Measurements from ENCODE around the gene CCDC6.
"Not testable (repeated sequence)": the region's sequence is repeated elsewhere in the genome, so short reads cannot be mapped to it uniquely, and the experiment has no call there.

The CCDC6 gene

DNA sequence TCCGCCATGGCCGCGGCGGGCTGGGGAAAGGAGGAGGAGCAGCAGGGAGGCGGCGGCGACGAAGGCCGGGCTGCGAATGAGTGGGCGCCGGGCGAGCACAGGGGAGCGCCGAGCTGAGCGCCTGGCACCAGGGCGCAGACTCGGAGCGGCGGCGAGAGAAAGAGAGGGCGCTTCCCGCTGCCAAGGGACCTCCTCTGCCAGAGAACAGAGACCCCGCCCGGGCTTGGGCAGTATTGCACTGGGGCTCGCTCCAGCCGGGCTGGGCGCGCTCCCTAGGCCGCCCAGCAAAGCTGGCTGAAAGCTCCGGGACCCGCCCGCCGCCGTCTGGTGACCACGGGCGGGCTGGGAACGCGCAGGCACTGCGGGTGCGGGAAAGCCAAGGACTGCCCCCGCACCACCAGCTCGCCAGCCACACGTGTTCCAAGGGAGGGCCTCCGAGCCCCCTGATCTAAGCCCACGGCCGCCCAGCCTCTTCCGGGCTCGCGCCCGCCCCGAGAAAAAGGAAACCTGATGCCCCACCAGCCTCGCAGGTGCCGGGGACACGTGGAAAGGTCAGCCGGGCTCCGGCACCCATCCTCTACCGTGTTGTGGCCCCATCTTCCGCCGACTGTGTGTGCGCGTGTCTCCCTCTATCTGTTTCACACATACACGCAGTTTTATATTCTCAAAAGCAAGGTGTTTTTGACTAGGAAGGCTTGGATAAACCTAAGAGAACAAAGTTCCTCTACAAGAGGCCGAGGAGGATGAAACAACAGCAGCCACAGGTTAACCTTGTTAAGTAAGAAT lies at the start of gene CCDC6:
Gene CCDC6 (minus strand): TSS at position 140 of the 786 bp plus-strand sequence. CDS start 132 bp downstream, at position 8.
- peak; percentile 11 for DNase-seq

DNA sequence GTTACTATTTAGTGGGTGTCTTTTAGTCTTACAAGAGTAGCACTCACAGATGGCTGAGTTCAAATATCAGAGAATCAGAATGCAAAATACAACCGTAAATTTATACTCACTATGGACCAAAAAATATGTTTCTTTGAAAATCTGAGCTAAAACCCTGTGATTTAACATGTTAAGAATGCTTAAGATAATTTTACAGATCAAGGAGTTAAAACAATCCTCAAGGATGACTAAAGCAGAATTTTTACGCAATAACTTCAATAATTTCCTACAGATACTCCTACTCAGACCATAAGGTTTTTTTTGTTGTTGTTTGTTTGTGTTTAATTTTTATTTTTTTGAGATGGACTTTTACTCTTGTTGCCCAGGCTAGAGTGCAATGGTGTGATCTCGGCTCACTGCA lies 47.9 kb upstream of the CCDC6 start:
- no peak for DNase-seq

DNA sequence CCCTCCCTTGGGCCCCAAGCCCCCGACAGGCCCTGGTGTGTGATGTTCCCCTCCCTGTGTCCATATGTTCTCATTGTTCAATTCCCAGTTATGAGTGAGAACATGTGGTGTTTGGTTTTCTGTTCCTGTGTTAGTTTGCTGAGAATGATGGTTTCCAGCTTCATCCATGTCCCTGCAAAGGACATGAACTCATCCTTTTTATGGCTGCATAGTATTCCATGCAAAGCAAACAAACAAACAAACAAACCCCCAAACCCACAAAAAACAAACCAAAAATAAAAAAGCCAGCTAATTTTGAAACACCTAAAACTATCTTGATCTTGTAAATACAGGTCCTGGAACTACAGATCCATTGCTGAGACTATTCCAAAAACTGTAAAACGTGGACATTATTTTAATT lies 47.4 kb upstream of the CCDC6 start:
- not testable (repeated sequence) for DNase-seq

DNA sequence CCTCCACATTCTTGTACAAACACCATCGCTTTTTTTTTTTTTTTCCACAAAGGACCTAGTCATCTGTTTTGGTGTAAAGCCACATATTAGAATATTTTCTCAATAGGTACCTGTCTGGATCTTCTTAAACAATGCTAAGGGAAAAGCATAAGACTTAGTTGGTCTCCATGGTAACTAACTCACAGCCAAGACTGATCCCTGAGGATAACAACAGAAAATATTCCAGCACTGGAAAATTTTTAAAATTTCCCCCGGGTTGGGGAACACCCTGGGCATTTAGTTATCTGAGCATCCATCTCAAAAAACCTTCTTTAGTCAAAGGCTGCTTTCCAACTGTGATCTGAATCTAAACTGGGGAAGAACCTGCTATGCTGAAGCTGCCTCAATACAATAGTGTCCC lies 43.7 kb upstream of the CCDC6 start:
- DNase-seq: no peak

DNA sequence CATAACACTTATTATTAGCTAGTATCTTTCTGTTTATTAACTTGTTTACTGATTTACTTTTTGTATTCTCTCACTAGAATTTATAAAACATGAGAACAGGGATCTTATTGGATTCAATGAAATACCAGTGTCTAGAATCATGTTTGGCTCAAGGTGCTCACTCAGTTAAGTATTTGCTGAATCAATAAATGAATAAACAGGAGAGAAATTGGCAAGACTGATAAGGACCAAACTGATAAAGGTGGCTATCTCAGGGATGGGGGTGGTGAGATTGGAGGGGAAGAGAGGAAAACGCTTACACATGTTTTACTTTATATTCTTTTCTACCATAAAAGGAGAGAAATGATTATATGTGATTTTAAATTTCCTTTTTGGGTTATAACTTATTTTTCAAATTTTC lies 43.3 kb upstream of the CCDC6 start:
- no peak for DNase-seq

DNA sequence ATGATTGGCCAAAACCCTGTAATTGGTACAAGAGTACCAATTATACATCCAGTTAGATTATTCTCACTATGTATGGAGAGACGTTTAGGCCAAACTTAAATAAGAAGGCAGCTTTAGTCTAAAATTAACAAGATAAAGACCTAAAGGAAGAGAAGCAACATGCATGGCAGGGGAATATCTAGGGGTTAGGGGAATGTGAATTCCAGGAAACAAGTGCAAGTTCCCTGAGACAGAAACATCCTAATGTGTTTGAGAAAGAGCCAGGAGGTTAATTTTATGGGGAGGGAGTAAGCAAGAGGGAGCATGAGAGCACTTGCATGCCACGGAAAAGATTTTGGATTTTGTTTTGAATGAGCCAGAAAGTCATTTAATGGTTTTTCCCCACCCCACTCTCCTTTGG lies 39.6 kb upstream of the CCDC6 start:
- DNase-seq: no peak

DNA sequence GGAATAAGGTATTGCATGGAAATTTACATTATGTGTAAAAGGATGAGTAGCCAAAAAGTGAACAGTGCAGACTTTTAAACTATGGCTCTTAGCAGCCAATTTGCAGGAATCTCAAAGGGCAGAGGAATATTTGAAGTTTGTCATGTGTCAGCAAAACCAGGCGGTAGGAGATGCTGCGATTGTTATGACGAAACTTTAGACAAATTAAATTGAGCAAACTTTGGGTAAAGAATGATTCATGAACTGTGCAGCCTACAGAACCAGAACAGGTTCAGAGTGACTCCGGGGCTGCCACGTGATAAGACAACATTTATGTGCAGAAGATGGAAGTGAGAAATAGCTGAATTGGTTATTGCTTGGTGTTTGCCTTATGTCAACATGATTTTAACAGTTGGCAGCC lies 39.2 kb upstream of the CCDC6 start:
- no peak for DNase-seq

DNA sequence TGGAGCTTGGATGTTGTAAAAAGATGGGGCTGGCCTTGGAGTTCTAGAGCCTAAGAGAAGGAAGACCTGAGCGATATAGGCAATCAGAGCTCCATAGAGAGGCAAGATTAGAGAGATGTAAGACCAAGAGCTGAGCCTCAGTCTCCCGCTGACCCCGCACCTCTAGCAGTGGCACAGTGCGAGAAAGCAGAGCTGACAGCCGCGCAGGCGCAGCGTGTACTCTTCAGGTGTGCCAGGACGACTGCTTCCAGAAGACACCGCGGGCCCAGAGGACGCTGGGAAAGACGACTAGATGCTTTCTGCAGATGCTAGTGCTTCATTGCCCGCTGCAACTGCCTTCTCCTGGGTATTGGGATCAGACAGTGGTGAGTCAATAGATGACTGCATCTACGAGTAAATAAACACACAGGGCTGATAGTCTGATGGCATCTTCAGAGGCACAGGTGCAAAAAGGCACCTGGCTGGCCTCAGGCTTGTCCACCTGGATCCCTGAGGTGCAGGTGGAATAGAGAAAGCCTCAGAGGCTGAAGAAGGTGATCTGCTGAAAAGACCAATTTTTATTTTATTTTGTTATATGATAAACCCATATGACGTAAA lies 38.1 kb upstream of the CCDC6 start:
- DNase-seq: no peak

DNA sequence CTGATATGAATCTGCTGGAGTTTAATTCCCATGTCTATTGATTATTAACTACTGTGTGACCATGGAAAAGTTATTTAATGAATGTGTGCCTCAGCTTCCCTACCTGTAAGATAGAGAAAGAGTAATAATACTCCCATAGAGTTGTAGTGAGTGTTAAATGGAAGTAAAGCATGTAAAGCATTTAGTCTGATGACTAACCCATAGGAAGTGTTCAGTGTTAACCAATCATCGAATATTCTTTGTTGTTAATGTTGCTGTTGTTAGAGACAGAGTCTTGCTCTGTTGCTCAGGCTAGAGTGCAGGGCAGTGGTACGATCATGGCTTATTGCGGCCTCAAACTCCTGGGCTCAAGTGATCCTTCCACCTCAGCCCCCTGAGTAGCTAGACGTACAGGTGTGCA lies 36.2 kb upstream of the CCDC6 start:
- no peak for DNase-seq

DNA sequence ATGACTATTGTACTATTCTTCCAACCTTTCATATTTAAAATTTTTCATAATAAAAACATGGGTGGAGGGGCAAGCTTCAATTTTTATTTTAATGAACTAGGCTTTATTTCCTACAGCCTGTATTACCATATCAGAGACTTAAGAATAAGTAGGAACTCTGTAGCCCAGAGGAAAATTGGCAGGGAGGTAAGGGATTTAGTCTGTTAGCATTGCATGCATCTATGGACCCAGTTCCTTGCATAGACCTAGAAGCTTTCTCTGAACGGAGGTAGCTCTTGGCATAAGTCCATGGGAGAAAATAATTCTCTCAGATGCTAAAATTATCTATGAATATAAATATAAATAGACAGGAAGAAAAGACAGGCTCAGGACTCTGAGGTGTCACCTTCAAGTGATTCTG lies 31.4 kb upstream of the CCDC6 start:
- DNase-seq: no peak

DNA sequence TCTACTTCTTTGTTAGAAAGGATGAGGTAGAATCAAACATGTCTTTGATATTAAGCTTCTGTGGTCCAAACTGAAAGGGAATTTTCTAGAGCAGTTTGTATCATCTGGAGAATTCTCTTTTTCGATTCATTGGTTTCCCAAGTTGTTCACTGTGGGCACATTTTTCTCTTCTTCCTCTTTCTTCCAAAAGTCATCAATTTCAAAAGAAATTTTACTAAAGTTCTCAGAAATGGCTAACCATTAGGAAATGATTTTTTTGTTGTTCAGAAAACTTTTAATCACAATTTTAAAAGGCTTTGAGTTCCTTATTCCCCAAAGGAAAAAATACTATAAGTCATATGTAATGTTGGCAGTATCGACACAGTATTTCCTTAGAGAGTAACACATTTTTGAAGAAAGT lies 28.3 kb upstream of the CCDC6 start:
- no peak for DNase-seq

DNA sequence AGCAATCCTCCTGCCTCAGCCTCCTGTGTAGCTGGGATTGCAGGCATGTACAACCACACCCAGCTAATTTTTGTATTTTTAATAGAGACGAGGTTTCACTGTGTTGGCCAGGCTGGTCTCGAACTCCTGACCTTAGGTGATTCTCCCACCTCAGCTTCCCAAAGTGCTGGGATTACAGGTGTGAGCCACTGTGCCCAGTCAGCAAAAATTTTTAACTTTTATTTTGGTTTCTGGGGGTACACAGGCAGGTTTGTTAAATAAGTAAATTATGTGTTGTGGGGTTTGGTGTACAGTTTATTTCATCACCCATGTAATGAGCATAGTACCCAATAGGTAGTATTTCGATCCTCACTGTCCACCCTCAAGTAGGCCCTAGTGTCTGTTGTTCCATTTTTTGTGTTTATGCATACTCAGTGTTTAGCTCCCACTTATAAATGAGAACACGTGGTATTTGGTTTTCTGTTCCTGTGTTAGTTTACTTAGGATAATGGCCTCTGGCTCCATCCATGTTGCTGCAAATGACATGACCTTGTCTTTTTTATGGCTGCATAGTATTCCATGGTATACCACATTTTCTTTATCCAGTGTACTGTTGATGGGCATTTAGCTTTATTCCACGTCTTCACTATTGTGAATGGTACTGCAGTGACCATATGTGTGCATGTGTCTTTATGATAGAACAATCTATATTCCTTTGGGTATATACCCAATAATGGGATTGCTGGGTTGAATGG lies 24.6 kb upstream of the CCDC6 start:
- DNase-seq: not testable (repeated sequence)

DNA sequence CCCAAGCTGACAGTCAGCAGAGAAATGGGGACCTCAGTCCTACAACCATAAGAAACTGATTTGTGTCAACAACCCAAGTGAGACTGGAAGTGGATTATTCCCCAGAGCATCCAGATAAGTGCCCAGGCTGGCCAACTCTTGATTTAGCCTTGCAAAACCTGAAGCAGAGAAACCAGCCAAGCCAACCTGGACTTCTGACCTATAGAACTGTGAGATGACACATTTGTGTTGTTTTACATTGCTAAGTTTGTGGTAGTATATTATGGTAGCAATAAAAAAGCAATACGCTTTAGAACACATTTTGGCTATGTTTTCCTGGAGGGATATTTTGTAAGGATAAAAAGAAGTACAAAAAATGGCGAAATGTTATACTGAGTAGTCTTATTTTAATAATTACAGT lies 19.7 kb upstream of the CCDC6 start:
- DNase-seq: no peak

DNA sequence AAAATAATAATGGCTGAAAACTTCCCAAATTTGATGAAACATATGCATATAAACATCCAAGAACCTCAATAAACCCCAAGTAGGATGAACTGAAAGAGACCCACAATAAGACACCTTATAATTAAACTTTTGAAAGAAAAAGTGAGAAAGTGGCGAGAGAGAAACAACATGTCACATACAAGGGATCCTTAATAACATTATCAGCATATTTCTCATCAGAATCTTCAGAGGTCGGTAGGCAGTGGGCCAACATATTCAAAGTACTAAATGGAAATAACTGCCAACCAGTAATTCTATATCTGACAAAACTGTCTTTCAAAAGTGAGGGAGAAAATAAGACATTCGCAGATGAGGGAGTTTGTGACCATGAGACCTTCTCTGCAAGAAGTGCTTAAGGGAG lies 16.6 kb upstream of the CCDC6 start:
- no peak for DNase-seq

DNA sequence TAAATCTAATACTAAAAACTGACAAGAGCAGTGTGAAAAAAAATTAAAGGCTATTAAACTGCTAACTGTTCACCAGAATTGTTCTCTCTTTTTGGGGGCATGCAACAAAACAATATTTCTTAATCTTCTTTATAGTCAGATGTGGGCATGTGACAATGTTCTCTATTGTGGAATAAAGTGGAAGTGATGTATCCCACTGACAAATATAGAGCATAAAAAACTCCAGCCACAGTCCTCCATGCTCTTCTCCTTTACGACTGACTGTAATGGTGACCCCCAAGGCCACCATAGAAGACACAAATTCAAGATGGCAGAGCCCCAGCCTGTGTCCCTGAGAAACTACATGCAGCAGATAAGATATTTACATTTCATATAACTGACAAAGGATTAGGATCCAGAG lies 11.6 kb upstream of the CCDC6 start:
- no peak for DNase-seq

DNA sequence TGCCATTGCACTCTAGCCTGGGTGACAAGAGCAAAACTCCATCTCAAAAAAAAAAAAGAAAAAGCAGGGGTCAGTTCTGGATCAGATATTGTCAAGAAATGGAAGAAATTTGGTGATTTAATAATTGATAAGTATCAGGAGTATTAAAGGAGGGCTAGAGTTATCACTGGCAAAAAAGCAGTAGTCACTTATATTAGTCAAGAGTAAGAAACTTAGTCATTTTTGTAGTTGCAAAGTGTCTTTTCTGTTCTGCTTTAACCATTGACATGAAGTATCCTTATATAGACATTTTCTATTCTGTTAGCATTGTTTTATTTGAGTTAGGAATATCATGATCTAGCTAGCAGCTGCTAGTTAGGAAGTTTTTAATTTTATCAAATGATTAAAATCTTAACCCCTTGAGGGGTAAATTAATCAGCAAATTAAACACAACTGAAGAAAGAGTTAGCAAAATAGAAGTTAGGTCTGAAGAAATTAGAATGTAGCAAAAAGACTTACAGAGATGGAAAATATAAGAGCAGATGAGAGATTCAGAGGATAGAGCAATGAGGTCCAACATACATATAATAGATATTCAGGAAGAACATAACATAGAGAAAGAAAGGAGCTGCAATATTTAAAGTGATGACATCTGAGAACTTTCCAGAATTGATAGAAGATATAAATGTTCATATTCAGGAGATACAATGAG lies 7.3 kb upstream of the CCDC6 start:
- DNase-seq: no peak

DNA sequence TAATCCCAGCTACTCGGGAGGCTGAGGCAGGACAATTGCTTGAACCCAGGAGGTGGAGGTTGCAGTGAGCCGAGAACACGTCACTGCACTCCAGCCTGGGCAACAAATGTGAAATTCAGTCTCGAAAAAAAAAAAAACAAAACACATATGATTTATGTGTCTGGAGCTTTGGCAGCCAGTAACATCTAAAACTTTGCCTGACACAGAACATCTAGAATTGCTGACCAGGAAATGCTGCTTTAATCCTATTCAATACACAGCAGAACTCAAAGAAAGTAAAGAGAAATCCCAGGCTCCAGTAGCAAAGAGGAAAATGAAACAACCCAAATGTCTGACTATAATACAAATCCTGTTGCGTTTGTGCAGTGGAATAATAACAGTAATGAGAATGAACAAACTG lies 4.5 kb upstream of the CCDC6 start:
- no peak for DNase-seq

DNA sequence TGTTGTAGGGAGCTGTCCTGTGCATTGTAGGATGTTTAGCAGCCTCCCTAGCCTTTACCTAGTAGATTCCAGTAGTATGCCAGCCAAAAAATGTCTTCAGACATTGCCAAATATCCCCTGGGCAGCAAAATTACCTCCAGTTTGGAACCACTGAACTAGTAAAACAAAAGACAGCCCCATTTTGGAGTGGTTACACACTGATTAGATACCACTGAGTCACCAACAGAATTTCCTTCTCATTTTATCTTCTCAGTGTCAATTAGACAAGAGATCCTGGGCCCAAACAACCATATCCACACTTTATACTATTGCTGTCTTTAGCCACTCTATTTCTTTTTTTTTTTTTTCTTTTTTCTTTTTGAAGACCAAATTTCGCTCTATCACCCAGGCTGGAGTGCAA lies 3.5 kb upstream of the CCDC6 start:
- no peak for DNase-seq

DNA sequence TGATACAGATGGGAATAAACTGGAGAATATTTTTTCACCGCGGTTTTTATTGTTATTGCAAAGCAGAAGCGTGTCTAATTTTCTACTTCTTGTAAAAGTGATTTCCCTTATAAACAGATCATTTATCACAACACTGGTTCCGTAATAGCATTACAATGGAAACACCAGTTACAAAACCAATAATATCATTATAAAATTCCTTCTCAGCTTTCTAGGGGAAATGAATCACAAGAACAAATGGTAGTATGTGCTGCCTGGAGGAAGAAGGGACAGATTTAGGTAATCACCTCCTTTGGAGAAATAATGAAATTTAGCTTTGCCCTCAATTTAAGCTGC lies 2.4 kb upstream of the CCDC6 start:
- no peak for DNase-seq

DNA sequence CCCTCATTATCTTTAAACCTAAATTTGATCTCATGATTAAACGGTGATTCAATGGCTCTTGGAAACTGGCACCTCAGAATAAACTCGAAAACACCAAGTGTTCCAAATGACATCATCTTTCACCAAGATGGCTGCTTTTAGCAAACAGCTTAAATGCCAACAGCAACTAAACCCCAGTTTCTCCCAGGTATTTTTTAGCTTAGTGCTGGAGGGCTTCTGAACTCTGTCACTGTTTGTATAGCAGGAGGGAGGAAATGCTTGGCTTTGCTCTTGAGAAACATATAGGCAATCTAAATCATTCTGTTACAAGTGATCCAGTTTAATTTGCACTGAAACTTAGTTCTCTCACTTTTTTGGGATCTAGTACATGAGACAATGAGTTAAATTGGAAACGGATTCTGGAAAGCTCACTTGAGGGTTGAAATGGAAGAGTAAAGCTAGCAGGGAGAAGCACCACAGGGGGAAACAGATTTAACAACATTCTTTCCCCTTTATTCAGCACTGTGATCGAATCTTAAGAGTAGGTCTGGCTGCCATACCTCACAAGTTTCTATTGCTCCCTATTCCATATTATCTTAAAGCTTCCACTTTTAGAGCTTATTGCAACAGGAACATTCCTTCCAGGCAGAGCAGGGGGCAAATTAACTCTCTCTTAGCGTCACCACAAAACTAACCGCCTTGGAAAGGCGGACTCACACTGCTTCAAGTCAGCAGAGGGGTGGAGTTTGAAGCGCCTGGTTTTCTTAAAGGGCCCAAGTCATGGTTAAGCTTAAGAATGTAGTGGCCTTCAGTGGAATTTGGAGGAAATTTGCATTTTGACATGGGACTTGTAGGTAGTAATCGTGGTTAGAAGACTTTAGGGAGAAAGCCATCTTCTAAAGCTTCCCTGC lies 1.8 kb upstream of the CCDC6 start:
- no peak for DNase-seq

DNA sequence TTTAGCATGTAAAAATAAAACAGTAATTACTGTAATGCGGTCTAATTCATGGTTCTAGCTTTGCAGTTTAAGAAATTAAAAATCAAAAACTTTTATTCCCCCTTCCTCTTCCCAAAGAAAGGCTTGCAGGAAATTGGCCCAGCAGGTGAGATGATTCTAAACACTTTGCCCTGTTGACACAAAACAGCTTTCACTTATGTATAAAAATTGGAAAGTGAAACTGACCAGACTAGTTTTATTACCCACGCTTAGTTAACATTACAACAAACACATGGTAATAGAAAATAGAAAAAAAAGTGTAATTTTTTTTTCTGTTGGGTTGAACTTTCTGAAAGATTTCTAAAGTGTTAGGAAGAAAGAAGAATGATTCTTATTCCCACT lies 1.2 kb upstream of the CCDC6 start:
- DNase-seq: no peak

DNA sequence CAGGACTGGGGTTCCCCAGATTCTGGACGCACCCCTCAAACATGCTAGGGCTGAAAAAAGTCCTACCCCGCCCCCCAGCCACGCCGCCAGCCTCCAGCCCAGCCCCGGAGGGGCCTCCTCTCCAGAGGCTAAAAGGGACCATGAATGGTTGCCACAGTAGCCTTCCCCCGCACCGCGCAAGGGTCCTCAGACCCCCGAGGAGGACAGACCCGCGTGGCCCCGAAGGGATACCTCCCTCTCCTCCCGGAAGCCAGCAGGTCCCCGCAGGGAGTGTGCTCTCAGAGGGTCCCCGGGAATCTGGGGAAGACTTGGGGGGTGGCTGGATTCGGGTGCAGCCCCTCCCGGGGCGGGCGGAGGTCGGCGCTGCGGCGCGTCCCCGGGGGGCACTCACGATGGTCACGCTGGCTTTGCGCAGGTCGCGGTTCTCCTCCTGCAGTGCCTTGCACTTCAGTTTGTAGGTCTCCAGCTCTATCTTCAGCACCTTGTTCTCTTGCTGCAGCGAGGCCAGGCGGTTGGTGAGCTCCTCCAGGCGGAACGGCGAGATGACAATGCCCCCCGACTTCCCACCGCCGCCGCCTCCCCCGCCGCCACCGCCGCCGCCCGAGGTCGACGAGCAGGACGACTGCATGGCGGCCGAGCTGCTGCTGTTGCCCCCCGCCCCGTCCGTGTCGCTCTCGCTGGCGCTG lies 482 bp downstream of the CCDC6 start:
- no peak for DNase-seq

All from NCI-H2081 treated with DMSO at 0.1 percent for 48 hours (cell line).